Mammary epithelial cell (primary cell): ENCODE results near the gene C1QTNF12.

Source experiments
- EZH2 ChIP-seq: IDR thresholded peaks from 2 replicates; pipeline ENCODE4 v1.6.1; 2012; ENCODE audit warnings: low read length, inconsistent platforms, borderline replicate concordance
- TF ChIP-seq, protein P1 (sequence below), 2 donors: IDR thresholded peaks in 1 of 2; conservative IDR thresholded peaks in 1 of 2; 2 replicates each; pipeline ENCODE4 v1.5.1; 2011 to 2012; ENCODE audit warnings: inconsistent platforms in 2 of 2, low read length in 2 of 2, mild to moderate bottlenecking in 2 of 2, control low read depth in 1 of 2, low read depth in 1 of 2; ENCODE audit not compliant: insufficient read depth in 1 of 2; ENCODE audit errors: extremely low read depth in 1 of 2

DNA sequence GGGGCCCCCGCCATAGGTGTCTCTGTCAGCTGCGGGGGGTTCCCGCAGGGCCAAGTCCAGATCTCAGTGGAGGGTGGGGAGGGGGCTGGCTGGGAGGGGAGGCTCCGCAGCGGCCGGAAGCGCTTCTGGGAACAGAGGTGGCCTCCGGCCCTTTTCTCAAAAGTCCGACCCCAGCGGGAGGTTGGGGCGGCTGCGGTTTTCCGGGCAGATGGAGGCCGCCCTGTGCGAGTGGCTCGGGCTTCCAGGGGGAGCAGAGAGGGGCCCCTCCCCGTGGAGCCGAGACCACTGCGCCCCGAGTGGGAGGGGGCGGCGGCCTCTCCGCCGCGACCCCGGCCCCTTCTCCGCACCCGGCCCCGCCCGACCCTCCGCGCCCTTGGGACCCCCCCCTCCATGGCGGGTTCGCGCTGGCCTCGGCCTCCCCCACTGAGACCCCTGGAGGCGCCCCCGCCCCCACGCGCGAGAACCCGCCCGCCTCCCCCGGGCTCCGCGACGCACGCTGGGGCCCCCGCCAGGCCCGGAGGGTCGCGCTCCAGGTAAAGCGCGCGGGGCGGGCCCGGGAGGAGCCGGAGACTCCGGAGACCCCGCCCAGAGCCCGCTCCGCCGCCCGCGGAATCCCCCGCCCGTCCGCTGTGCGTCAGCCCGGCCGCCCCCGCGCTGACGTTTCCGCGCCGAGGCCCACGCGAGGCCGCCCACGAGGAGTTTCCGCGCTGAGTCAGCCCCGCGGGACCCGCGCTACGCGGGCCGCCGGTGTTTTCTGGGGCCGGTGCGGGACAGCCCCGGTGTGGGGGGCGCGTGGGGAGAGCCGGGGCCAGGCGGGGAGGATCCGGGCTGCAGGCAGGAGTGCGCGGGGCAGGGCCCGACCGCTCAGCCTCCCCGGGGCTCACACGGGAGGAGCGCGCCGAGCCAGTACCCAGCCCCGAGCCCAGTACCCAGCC lies 45.4 kb downstream of the C1QTNF12 start:
- TF ChIP-seq, protein P1, sequence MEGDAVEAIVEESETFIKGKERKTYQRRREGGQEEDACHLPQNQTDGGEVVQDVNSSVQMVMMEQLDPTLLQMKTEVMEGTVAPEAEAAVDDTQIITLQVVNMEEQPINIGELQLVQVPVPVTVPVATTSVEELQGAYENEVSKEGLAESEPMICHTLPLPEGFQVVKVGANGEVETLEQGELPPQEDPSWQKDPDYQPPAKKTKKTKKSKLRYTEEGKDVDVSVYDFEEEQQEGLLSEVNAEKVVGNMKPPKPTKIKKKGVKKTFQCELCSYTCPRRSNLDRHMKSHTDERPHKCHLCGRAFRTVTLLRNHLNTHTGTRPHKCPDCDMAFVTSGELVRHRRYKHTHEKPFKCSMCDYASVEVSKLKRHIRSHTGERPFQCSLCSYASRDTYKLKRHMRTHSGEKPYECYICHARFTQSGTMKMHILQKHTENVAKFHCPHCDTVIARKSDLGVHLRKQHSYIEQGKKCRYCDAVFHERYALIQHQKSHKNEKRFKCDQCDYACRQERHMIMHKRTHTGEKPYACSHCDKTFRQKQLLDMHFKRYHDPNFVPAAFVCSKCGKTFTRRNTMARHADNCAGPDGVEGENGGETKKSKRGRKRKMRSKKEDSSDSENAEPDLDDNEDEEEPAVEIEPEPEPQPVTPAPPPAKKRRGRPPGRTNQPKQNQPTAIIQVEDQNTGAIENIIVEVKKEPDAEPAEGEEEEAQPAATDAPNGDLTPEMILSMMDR (conservative IDR thresholded peaks at IDR 0.05 in 1 of 2, IDR thresholded peaks at IDR 0.05 in 1 of 2; ENCODE audit: extremely low read depth in 1 of 2, insufficient read depth in 1 of 2, low read depth in 1 of 2, low read length in 2 of 2) = no peak
- TF ChIP-seq EZH2 = no peak
